NB4 (cell line): ENCODE measurements around the gene NT5DC4.

ENCODE experiments used
- DNase-seq: peaks from one replicate; pipeline ENCODE4 v3.0.0; 2010; ENCODE audit warnings: low read depth
- H3K4me3 ChIP-seq: one replicate; pipeline ENCODE4 v1.5.1; 2011; ENCODE audit warnings: mild to moderate bottlenecking, low read depth, low read length, moderate library complexity
- CTCF ChIP-seq: IDR thresholded peaks from one replicate; pipeline ENCODE4 v1.5.1; 2012; ENCODE audit warnings: low read depth, low read length
- MAX ChIP-seq: IDR thresholded peaks from 2 replicates; pipeline ENCODE4 v1.6.1; 2011; ENCODE audit warnings: low read depth, low read length
- MYC ChIP-seq: IDR thresholded peaks from 2 replicates; pipeline ENCODE4 v1.6.1; 2011; ENCODE audit warnings: low read depth, low read length
- POLR2A ChIP-seq: IDR thresholded peaks from 2 replicates; pipeline ENCODE4 v1.6.1; 2011; ENCODE audit warnings: mild to moderate bottlenecking; ENCODE audit not compliant: insufficient read length; ENCODE audit errors: extremely low read depth

The NT5DC4 gene

DNA sequence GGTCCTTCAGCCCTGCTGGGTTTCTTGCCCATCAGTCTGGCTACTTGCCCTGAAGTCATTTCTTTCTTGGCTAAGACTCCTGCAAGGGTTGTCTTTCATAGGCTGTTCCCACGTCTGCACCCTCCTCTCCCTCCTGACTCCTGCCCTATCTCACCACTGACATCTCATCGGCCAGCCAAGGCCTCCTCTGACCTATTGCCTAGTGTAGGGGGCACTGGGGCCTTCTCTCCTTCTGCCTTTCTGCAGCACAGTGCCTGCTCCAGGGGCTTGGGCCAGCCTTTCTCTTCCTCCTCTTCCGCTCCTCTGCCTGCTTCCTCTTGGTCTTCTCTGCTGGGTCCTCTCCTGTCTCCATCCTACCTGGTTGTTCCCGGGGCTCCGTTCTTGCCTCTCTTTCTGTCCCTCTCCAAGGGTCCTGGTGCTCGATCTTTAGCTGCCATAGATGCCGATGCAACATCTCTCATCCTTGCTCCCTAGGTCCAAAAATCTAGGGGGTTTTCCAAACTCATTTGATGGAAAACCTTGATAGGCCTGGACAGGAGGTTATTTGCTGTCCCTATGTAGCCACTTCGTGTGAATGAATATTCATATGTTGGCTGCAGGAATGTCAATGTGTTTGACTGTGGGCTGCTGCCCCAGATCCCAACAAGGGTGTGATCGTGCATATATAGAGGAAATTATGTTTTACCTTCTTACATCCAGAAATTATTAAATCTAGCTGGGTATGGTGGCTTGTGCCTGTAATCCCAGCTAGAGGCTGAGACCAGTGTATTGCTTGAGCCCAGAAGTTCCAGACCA lies 9.7 kb upstream of the NT5DC4 start:
- TF ChIP-seq POLR2A (no peak), CTCF (no peak), MYC (no peak), MAX (no peak)
- H3K4me3 ChIP-seq: no peak overlapping the region
- no peak for DNase-seq

- H3K4me3 ChIP-seq: no peak overlapping the region
- DNase-seq: peak; percentile 69
- TF ChIP-seq MAX (no peak), CTCF (no peak), POLR2A (no peak), MYC (no peak)
Observed at GRCh38 chr2:112712465-112712864, 8.4 kb upstream of the NT5DC4 start.

DNA sequence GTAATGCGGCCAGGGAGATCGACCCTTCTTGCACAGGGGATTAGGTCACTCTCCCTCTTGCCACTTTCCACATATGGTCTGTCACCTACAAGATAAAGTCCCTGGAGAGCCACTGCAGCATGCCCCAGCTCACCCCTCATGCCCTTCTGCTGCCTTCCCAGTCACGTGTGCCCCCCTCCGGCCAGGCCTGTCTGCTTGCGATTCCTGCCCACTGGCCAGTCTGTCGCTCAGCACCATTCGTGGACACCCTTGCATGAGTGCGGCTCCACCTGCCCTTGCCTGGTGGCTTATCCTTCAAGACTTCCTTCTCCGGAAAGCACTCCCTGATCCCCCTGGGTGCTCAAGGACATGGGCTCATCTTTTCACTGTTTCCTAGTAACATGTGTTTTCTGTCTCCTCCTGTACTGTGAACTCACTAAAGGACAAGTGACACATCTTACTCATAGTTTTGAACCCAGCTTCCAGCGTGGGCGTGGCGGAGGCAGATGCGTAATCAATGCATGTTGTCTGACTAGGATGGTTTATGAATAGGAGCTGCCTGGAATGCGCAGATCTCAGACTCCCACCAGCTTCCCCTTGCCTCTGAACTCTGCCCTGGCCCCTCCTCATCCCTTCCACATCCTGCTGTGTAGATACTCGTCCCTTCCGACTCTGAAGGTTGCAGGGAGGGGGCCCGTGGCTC lies 7.8 kb upstream of the NT5DC4 start:
- DNase-seq: peak; percentile 55
- TF ChIP-seq CTCF: no peak
- TF ChIP-seq POLR2A: no peak
- no peak for TF ChIP-seq MYC
- no peak for TF ChIP-seq MAX

DNA sequence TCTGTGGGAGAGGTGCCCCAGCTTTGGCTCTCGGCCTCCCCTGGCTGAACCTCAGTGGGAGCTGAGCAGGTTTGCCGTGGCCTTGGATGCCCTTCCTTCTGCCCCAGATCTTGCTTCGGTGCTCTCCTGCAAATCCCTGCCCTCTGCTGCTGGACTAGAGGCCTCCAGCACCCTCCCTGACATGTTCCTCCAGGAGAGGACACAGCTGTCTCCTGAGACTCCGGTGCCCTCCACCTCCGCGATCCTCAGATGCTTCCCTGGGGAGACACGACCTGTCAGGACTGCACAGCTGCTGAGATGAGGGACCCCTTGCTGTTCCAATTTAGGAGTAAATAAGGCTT lies 7.3 kb upstream of the NT5DC4 start:
- no peak for DNase-seq

More for the DNA sequence above, 7.8 kb upstream of the NT5DC4 start:
- H3K4me3 ChIP-seq: no peak overlapping the region

DNA sequence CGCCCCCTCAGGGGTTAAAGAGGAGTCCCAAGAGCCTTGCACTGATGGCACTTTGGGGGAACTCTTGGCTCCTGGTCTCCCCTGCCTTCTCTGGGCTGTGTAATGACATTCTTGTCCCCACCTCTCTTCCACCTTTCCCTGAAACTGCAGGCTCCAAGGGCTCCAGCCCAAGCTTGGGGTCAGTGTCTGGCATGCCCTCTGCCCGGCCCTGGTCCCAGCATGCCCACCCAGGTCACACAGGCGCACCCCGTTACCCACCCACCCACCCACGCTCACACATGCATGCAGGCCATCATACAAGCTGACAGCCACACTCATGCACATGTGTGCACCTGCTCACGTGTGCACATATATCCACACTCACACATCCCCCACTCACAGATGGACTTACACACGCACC lies 6.9 kb upstream of the NT5DC4 start:
- no peak for TF ChIP-seq CTCF
- DNase-seq: no peak
- H3K4me3 ChIP-seq: no peak overlapping the region

More for the DNA sequence above, 7.3 kb upstream of the NT5DC4 start:
- TF ChIP-seq MYC: no peak
- TF ChIP-seq CTCF: no peak
- no peak for TF ChIP-seq POLR2A
- no peak for TF ChIP-seq MAX
- H3K4me3 ChIP-seq: no peak overlapping the region
